H1 (cell line): ENCODE results near the gene SLC10A2. TPM values are rescaled to one million over a fixed set of nuclear protein-coding genes. Genes with fewer than 3 reads are reported as not detected.

Experiments used
- EGR1 ChIP-seq: IDR thresholded peaks from 2 replicates; pipeline ENCODE4 v1.6.1; 2011; ENCODE audit warnings: low read depth, low read length, borderline replicate concordance
- FOSL1 ChIP-seq: IDR thresholded peaks from 2 replicates; pipeline ENCODE4 v1.6.1; 2011; ENCODE audit warnings: mild to moderate bottlenecking, low read depth, low read length, moderate library complexity; ENCODE audit not compliant: insufficient read depth
- GABPA ChIP-seq: IDR thresholded peaks from 2 replicates; pipeline ENCODE4 v1.6.1; 2011; ENCODE audit warnings: mild to moderate bottlenecking, low read length, moderate library complexity, borderline replicate concordance; ENCODE audit not compliant: insufficient read depth
- KDM4A ChIP-seq: IDR thresholded peaks from one replicate; pipeline ENCODE4 v1.7.1; 2012; ENCODE audit warnings: low read depth, mild to moderate bottlenecking, moderate library complexity, low read length, inconsistent platforms; ENCODE audit not compliant: severe bottlenecking
- SIRT6 ChIP-seq: IDR thresholded peaks from one replicate; pipeline ENCODE4 v1.7.1; 2012; ENCODE audit warnings: low read length, inconsistent platforms
- polyA plus RNA-seq, 7 experiments: library from polyadenylated mRNA; depleted of rRNA in 3 of 7; stranded (reverse) in 5 of 7; unstranded in 2 of 7; fragments of >200 nt in 5 of 7; fragments of 200-250 nt in 2 of 7; gene quantifications; 1 replicate in 5 of 7; 2 replicates in 1 of 7; 4 replicates in 1 of 7; pipeline versions ENCODE4 v1.2.1 to v1.2.3, GENCODE V29; 2011 to 2013; ENCODE audit warnings: missing spikeins in 2 of 7, mixed read lengths in 2 of 7
- total RNA-seq: library from RNA; stranded (reverse); fragmentation: NEBNext Ultra II Directional; extraction: Animal tissue kit (Norgen Biotek cat#: 25700); gene quantifications from 2 replicates; pipeline ENCODE4 v1.2.1, GENCODE V29; 2021

SLC10A2 gene
- total and polyA plus RNA-seq, 2 of the 8 experiments (the other 6 are each of a cell fraction or from before 2014, with no cell fraction given): not detected

DNA sequence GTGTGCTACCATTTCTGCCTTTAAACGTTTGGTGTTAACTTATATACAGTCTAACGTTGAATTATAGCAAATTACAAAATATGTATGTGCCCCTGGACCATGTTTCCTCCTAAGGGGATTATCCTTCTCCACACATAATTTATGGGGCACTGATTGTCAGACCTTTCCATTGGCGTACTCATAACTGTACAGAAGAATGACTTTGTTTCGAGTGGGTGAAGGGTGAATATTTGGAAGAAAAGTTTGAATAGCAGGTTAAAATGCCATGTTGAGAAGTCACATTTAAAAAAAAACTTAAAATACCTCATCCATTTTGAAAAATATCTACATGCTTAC is 58.8 kb downstream of the SLC10A2 start (continued):
- TF ChIP-seq KDM4A (no peak), GABPA (no peak), EGR1 (no peak), SIRT6 (no peak), FOSL1 (no peak)
- TF ChIP-seq, all 59 proteins: peak for 0
